ENCODE results near the gene PRL. TPM values are rescaled to one million over a fixed set of nuclear protein-coding genes. Genes with fewer than 3 reads are reported as not detected.

The PRL gene
- total RNA-seq, 3 donors from 2014 or later (not counting 1 experiment from before 2014, with no cell fraction given) = not detected

GRCh38 chr6:22327881-22328280 lies 31.0 kb upstream of the PRL start:
- H3K4me1 ChIP-seq (ENCODE audit: control insufficient read depth, insufficient read depth, low read length) = no peaks in the 10 kb centered on the region
- TF ChIP-seq CTCF (IDR thresholded peaks at IDR 0.05) = no peak
- no peaks in the 10 kb centered on the region for H3K36me3 Mint-ChIP-seq
- ATAC-seq (no peak), DNase-seq (no peak)
- no peaks in the 10 kb centered on the region for H3K27me3 ChIP-seq (ENCODE audit: control insufficient read depth, insufficient read depth, low read length)
- 86% methylated on average over 2 of the region's 2 CpGs for WGBS (ENCODE audit: insufficient coverage)
- intact Hi-C loops (cut with micrococcal nuclease) = no loop called here
- no peaks in the 10 kb centered on the region for H3K36me3 ChIP-seq (ENCODE audit: control insufficient read depth, insufficient read depth, low read length)
- H3K27me3 Mint-ChIP-seq (ENCODE audit: low read depth in 2 of 2) = no peaks in the 10 kb centered on the region
- no peak overlapping the region for H3K4me3 Mint-ChIP-seq
- peaks cover 2 to 12% of the 10 kb centered on the region in 2 donors for H3K9me3 Mint-ChIP-seq
- H3K27ac ChIP-seq (ENCODE audit: low read length) = no peak overlapping the region
- no peaks in the 10 kb centered on the region for H3K4me1 Mint-ChIP-seq
- H3K9me3 ChIP-seq (ENCODE audit: control insufficient read depth, insufficient read depth, low read length) = no peaks in the 10 kb centered on the region
- H3K27ac Mint-ChIP-seq = no peak overlapping the region
- H3K4me3 ChIP-seq (ENCODE audit: low read length) = no peak overlapping the region

GRCh38 chr6:22326500-22326899 lies 29.7 kb upstream of the PRL start:
- Mint-ChIP-seq H3K27me3 (ENCODE audit: low read depth in 2 of 2) (no peaks in the 10 kb centered on the region), H3K4me1 (no peaks in the 10 kb centered on the region), H3K27ac (no peak overlapping the region), H3K9me3 (peaks cover 2 to 12% of the 10 kb centered on the region in 2 donors), H3K4me3 (no peak overlapping the region), H3K36me3 (no peaks in the 10 kb centered on the region)
- no peak for TF ChIP-seq CTCF (IDR thresholded peaks at IDR 0.05)
- intact Hi-C loops (cut with micrococcal nuclease) = no loop called here
- no peaks in the 10 kb centered on the region for H3K9me3 ChIP-seq (ENCODE audit: control insufficient read depth, insufficient read depth, low read length)
- no peak overlapping the region for H3K4me3 ChIP-seq (ENCODE audit: low read length)
- no peak overlapping the region for H3K27ac ChIP-seq (ENCODE audit: low read length)
- no peaks in the 10 kb centered on the region for H3K27me3 ChIP-seq (ENCODE audit: control insufficient read depth, insufficient read depth, low read length)
- WGBS (ENCODE audit: insufficient coverage) = 91% methylated on average over 6 of the region's 6 CpGs
- ATAC-seq (no peak), DNase-seq (no peak)
- H3K4me1 ChIP-seq (ENCODE audit: control insufficient read depth, insufficient read depth, low read length) = no peaks in the 10 kb centered on the region
- no peaks in the 10 kb centered on the region for H3K36me3 ChIP-seq (ENCODE audit: control insufficient read depth, insufficient read depth, low read length)

- H3K4me1 ChIP-seq (ENCODE audit: control insufficient read depth, insufficient read depth, low read length) = no peaks in the 10 kb centered on the region
- Mint-ChIP-seq H3K27ac (no peak overlapping the region), H3K27me3 (ENCODE audit: low read depth in 2 of 2) (no peaks in the 10 kb centered on the region), H3K36me3 (no peaks in the 10 kb centered on the region), H3K9me3 (peaks cover 2 to 12% of the 10 kb centered on the region in 2 donors), H3K4me3 (no peak overlapping the region), H3K4me1 (no peaks in the 10 kb centered on the region)
- H3K27ac ChIP-seq (ENCODE audit: low read length) = no peak overlapping the region
- no peak for TF ChIP-seq CTCF (IDR thresholded peaks at IDR 0.05)
- no peaks in the 10 kb centered on the region for H3K36me3 ChIP-seq (ENCODE audit: control insufficient read depth, insufficient read depth, low read length)
- no peaks in the 10 kb centered on the region for H3K27me3 ChIP-seq (ENCODE audit: control insufficient read depth, insufficient read depth, low read length)
- ATAC-seq = no peak
- no peak overlapping the region for H3K4me3 ChIP-seq (ENCODE audit: low read length)
- intact Hi-C loops (cut with micrococcal nuclease) = no loop called here
- DNase-seq = no peak
- no peaks in the 10 kb centered on the region for H3K9me3 ChIP-seq (ENCODE audit: control insufficient read depth, insufficient read depth, low read length)
These were observed 28.6 kb upstream of the PRL start for GRCh38 chr6:22325481-22325880.

GRCh38 chr6:22323848-22324247 lies 27.0 kb upstream of the PRL start:
- no peaks in the 10 kb centered on the region for H3K4me1 Mint-ChIP-seq
- DNase-seq (no peak), ATAC-seq (no peak)
- Histone ChIP-seq H3K36me3 (ENCODE audit: control insufficient read depth, insufficient read depth, low read length) (no peaks in the 10 kb centered on the region), H3K4me1 (ENCODE audit: control insufficient read depth, insufficient read depth, low read length) (no peaks in the 10 kb centered on the region), H3K4me3 (ENCODE audit: low read length) (no peak overlapping the region), H3K27me3 (ENCODE audit: control insufficient read depth, insufficient read depth, low read length) (no peaks in the 10 kb centered on the region), H3K27ac (ENCODE audit: low read length) (no peak overlapping the region), H3K9me3 (ENCODE audit: control insufficient read depth, insufficient read depth, low read length) (no peaks in the 10 kb centered on the region)
- TF ChIP-seq CTCF (IDR thresholded peaks at IDR 0.05) = no peak
- WGBS (ENCODE audit: insufficient coverage) = 80% methylated on average over 1 of the region's 1 CpG
- H3K36me3 Mint-ChIP-seq = no peaks in the 10 kb centered on the region
- H3K27me3 Mint-ChIP-seq (ENCODE audit: low read depth in 2 of 2) = no peaks in the 10 kb centered on the region
- intact Hi-C loops (cut with micrococcal nuclease) = no loop called here
- H3K27ac Mint-ChIP-seq = no peak overlapping the region
- H3K4me3 Mint-ChIP-seq = no peak overlapping the region
- peaks cover 0 to 6% of the 10 kb centered on the region in 2 donors for H3K9me3 Mint-ChIP-seq

Measured in natural killer cell (primary cell).